Hematopoietic multipotent progenitor cell treated with erythropoietin and hydrocortisone succinate and interleukin-3 and kit ligand, for 4 days (in vitro differentiated cells): Measurements from ENCODE around the gene MKNK2.
A peak's percentile ranks its signal among the peaks of the same experiment; 100 is the strongest.

Experiments
- DNase-seq: peaks from one replicate; pipeline ENCODE4 v3.0.0-alpha.2; 2015

Gene MKNK2

DNA sequence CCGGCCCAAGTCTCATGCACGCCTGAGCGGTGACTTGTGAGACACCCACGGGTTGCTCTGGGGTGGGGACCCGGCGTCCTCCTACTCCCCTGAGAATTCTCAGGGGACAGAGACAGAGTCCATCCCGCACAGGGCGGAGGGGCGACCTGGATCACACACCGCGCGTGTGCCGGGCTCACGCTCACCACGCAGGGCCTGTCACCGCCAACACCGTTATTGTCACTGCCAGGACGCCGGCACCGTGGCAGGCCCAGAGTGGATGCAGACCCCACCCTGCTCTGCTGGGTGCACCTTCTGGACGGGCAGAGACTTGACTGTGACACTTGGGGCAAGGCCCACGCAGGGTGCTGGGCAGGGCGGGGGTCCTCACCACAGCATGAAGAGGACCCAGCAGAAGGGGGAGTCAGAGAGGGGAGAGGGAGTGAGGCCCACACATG lies 28.8 kb upstream of the MKNK2 start:
- no peak for DNase-seq

DNA sequence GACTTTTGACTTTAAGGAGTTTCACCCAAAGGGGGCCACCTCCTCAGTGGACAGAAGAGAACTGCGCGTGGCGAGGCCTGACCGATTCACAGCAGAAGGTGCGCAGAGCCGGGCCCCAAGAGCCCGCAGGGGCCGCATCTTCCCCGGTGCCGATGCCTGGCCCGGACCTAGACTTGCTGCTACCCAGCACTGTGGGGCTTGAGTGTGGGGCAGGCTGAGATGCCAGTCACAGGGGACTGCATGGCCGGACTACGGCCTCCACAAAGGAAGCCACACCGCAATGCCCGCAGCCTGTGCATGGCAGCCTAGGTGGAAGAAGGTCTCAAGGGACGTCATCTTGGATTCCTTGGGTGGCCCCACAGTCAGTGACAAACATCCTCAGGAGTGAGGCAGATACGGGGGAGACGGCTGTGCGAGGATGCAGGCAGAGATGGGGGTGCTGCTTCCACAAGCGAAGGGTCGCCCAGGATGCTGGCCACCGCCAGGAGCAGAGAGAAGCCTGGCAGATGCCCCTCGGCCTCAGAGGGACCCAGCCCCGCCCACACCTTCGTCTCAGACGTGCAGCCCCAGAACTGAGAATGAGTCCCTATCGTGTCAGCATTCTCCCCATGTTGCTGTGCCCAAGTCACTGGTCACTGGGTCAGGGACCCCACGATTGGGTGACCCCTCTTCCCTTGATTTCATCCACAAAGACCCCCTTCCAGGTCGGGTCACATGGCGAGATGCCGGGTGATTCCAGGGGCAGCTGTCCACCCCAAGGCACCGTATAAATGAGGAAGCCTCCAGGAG lies 28.2 kb upstream of the MKNK2 start:
- no peak for DNase-seq

DNA sequence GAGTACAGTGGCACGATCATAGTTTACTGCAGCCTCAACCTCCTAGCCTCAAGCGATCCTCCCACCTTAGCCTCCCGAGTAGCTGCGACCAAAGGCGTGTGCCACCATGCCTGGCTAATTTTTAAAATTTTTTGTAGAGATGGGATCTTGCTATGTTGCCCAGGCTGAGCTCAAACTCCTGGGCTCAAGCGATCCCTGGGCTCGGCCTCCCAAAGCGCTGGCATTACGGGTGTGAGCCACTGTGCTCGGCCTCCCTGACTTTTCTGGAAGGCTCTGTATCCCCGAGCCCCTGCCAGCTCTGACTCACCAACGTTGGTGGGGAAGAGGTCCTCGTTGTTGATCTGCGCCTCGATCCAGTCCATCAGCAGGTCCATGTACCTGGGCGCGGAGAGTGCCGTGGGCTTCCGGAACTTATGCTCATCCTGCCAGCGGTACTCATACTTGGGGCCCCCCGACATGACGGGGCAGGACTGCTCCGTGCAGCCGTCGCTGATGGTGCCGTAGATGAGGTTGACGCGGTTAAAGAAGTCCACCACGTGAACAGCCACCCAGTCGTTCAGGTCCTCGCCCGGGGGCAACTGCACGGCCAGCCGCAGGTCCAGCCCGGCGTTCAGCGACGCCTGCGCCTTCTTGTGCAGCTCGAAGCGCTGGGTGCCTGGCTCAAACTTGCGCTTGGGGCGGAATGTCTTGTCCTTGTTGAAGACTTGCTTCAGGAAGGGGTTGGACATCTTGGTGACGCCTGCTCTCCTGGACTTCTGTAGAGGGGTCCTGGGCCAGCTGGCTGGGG lies 27.0 kb upstream of the MKNK2 start:
- DNase-seq, result no peak

DNA sequence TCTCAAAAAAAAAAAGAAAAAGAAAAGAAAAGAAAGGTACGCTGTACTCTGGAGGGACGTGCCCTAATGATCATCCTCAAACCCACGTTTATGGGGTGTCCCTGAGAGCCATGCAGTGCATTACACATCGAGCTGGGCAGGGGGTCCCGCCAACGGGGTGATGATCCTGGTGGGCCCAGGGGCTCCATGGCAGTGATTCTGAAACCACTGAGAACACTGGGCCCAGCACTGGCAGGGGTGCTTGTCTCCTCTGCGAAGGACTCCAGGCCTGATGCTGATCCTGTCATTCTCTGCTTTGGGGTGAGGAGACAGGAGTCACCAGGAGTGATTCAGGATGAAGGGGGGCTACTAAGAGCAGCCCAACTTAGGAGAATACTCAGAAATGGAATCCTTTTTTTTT lies 26.4 kb upstream of the MKNK2 start:
- DNase-seq, result no peak

DNA sequence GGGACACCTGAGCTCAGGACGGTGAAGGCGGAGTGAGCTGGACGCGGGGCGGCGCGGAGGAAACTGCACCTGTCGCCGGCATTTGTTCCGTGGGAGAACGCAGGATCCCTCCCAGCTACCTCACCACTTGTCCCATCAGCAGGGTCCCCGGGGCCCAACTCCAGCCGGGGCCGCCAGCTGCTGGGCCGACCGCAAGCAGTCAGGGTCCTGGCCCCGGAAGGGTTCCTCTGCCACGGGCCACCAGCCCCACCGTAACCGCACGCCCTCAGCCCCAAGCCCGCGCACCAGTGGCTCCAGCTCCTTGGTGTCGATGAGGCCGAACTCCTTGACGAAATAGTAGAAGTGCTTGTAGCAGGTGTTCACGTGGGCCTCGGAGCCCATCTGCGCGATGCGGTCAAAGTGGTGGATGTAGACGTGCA lies 25.5 kb upstream of the MKNK2 start:
- DNase-seq, result no peak

DNA sequence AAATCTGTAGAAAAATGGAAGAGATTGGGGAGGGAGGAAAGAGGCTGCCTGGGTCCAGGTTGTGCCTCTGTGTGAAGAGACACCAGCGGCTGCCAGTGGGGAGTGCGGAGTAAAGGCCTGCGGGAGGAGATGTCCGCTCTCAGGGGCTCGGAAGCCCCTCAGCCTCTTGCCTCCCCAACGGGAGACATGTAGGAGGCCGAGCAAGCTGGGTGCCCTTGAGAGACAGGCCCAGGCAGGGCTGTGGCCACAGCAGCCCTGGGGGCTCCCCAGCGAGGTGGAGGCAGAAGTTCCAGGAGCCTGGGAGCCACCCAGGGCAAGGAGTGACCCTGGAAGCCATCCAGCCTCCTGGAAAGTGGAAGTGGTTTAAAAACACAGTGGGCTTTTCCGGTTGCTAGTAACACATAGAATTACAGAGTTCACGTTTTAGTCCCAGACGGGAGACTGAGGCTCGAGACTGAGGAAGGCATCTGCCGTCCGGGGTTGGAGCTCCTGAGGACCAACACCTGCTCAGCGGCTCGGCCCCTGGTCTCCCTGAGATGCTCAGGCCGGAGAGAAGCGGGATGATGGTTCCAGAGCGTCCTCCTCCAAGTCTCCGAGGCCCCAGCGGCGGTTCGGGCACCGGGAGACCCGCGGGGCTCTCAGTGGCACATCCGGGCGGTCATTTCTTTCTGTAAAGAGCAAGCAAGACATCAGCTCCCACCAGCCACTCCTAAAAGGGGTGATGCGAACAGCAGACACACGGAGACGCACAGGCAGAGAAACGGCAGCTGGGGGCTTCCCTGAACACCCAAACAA lies 21.9 kb upstream of the MKNK2 start:
- DNase-seq, result no peak

DNA sequence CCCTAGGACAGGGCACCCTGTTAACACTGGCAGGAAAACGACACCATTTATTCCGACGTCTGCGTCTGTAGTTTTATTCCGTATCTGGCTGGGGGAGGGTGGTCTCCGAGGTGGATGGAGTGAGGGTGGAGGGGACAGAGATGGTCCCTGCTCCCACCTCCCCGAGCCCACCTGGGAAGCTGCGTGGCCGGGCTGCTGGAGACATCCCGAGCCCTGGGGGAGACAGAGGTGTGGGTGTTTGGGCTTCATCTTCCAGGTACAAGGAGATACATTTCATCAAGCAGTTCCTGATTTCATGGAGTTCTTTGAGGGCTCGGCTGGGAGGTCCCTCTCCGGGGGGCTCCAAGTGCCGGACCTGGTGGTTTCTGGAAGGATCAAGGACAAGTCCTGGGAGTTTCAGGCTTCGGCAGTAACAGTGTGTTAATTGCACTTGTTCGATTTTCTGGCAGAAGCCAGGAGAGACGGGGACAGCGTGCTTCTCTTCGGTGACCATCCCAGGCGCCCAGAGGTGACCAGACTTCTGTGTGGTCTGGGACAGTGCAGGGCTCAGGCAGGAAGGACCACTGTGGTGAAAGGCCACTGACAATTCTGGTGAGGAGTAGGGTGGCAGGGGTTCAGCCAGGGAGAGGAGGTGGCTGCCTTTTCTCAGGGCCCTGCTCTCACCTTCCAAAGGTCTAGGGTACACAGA lies 20.1 kb upstream of the MKNK2 start:
- DNase-seq, result no peak

DNA sequence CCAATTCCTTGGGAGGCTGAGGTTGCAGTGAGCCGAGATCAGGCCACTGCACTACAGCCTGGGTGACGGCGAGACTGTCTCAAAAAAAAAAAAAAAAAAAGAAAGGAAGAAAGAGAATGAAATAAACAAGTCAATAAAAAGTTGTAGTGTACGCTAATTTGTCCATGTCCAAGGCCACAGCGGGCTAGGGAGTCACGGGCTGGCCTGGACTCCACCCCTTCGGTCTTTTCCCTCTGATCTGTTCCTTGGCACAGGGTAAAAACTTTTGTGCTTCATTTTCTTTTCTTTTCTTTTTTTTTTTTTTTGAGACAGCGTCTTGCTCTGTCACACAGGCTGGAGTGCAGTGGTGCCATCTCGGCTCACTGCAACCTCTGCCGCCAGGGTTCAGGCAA lies 19.4 kb upstream of the MKNK2 start:
- no peak for DNase-seq

DNA sequence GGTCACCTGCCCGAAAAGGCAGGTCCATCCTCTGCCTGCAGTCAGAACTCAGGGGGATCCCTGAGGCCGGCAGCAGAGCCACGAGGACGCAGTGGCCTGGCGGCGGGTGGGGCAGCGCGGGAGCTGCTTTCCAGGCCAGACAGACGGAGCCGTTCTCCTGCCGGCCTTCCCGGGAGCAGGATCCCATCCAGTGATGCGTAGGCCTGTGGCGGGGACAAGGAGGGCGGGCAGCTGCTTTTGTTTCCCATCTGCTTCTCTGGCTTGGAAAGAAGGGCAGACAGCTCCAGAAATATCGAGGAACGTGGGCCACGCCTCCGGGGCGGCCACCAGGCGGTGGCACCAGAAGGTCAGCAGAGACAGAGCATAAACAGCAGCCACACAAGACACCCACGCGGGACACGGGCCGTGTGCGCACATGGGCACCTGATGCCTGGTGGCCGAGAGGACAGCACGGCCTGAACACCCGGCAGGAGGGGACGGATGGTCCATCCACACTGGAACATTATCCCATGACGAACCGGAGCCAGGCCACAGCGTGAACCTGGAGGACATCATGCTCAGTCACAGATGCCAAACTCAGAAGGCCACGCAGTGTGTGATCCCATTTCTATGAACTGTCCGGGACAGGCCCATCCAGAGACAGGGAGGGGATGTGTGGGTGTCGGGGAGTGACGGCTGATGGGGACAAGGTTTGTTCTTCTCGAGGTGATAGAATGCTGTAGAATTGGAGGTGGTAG lies 13.9 kb upstream of the MKNK2 start:
- DNase-seq, result no peak

DNA sequence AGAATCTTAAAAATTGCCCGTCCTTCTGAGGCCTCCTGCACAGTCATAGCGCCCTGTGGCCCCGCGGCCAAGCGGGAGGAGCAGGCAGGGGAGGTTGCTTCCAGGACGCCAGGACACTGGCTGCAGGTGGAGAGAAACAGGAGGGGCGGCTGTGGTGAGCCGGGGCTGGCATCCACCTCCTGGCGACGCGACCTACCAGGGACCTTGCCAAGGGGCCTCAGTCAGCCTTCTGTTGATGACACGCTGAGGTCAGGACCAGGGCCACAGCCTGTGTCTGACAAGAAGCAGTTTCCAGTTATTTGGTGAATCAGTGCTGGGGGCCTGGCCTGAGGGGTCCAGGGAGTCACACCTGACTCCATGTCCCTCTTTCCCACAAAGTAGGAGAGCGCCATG lies 13.3 kb upstream of the MKNK2 start:
- DNase-seq, result no peak

DNA sequence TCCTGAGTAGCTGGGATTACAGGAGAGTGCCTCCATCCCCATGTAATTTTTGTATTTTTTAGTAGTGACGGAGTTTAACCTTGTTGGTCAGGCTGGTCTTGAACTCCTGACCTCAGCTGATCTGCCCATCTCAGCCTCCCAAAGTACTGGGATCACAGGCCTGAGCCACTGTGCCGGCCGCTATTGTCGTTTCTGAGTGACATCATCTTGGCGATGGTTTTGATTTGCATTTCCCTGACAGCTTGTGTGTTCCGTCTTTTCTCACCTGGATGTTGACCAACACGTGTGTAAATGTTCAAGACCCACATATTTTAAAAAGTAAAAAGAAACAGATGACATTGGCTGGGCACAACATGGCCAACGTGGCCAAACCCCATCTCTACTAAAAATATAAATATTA lies 12.8 kb upstream of the MKNK2 start:
- no peak for DNase-seq

DNA sequence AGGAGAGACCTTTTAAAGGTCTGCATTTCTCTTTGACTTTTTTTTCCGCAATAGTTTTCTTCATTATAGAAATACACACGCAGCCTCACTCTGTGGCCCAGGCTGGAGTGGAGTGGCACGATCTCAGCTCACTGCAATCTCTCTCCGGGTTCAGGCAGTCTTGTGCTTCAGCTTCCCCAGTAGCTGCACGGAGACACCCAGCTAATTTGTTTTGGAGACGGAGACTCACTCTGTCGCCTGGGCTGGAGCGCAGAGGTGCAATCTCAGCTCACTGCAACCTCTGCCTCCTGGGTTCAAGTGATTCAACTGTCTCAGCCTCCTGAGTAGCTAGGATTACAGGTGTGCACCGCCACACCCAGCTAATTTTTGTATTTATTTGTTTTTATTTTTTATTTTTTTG lies 11.7 kb upstream of the MKNK2 start:
- no peak for DNase-seq

DNA sequence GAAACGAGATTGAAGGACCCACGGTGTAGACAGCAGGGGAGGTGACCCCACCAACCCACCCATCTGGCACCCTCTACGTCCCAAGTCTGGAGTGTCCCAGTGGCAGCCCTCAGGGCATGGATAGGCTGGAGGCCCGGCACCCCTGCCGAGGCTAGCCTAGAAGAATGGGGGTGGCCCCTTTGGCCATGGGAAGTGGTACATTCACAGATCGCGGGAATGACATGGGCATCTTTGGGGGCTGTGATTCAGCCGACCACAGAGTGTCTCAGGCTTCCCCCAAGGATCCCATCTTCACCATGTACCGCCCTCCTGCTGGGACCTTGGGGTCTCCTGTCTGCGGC lies 11.3 kb upstream of the MKNK2 start:
- DNase-seq, result no peak

DNA sequence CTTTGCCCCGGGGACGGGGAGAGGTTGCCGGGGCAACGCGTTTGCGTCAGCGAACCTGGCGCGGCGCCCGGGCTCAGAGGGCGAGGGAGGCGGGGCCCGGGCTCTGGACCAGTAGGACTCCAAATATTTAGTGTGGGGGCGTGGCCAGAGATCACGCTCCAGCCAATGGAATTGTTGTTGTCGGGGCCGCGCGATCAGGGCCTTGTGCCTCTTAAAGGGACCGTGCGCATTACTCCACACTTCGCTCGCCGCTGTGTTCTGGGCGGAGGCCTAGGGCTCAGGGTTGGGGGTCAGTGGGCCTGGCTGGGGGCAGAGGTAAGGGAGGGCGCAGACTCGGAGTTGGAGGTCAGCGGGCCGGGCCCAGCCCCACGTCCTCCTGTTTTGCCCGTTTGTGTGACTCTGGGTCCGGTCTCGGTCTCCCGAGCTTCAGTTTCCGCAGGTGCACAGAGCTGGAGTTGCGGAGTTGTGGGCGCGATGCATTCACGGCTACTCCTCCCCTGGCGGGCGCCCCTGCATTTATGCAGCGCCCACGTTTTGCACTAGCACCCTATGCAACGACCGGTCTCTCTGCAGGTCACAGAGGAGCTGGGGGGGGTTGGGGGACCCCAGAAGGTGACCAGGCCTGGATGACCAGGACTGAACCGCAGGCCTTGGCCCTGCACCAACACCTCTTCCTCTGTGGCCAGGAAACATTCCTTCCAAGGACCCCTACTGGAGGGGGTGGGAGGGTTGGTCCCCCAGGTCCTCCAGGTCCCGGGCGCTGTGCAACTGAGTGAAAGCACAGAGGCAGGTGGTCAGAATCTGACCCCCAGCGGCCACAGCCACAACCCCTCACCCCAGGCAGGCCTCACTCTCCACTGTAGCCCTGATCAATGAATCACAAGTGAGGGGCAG lies 10.7 kb upstream of the MKNK2 start:
- peak; percentile 100 for DNase-seq

DNA sequence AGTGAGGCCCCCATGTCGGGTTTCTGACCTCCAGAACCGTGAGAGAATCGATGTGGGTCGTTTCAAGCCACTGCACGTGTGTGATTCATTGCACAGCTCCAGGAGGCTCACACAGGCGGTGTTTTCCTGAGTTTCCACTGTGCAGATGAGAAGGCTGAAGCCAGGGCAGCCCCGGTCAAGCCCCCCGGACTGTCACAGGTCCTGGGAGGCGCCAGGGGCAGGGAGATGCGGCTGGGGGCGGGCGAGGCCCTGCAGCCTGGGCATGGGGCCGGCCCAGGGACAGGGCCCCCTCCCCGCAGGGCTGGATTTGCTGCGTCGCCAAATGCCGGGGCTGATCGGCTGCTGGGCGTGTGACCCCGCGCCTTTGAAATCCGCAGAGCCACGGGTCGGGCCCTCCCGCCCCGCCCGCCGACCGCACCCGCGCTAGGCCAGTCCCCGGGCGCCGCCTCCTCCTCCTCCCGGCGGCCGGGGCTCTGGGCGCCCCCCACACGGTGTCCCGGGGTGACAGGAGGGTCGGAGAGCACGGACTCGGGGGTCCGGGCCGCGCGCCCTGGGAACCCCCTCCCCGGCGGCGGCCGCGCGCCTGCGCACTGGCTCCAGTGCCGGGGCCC lies 9.9 kb upstream of the MKNK2 start:
- DNase-seq, result peak; percentile 87

DNA sequence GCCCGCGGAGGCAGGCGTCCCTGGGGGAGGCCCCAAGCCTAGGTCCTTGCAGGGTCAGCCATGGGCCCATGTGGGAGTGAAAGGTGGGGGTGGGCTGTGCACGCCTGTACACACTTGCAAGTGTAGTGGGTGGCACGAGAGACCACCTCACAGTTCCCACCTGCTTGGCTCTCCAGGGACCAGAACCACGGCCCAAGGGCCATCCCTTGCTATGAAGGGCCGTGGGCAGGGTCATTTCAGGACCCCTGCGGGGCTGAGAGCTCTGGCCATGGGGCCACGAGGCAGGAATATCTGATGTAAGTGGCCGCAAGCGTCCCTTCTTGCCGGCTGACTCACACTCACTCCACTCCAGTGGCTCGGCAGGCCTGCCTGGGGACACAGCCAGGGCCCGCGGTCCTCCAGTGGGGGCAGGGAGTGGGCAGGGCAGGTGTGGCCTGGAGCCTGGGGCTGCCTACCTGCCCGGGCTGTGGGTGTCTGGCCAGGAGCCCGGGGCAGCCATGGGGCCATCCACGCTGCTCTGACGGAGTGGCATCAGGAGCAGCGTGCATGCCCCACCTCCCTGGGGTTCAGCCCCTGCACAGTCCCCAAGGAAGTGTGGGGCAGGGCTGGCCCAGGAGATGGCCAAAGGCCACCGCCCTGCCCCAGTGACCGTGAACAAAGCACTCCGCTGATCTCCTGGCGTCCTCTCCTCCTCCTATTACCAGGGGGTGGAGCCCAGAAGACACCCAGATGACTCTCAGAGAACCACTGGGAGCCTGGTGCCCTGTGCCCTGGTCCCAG lies 8.6 kb upstream of the MKNK2 start:
- DNase-seq, result peak; percentile 63

DNA sequence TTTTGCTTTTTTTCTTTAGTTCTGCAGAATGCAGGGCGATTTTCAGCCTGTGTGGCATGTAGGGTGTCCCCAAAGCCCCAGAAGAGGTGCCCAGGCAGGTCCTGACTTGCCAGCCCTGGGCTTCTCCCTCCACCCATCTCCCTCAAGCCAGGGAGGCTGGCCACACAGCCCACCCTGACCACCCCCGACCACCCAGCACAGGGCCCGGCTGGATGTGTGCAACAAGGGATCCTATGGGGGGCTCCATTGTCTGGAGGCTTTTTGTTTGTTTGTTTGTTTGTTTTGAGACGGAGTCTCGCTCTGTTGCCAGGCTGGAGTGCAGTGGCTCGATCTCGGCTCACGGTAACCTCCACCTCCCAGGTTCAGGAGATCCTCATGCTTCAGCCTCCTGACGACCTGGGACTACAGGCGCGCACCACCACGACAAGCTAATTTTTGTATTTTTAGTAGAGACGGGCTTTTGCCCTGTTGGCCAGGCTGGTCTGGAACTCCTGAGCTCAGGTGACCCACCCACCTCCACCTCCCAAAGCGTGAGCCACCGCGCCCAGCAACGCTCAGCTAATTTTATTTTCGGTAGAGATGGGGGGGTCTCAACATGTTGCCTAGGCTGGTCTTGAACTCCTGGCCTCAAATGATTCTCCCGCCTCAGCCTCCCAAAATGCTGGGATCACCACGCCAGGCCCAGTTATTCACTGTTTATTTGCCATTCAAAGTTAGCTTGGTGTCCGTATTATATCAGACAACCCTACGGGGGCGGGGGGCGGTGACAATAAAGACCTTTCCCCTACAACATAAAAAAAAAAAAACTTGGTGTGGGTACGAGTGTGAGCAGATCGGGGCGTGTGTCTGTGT lies 7.8 kb upstream of the MKNK2 start:
- no peak for DNase-seq

DNA sequence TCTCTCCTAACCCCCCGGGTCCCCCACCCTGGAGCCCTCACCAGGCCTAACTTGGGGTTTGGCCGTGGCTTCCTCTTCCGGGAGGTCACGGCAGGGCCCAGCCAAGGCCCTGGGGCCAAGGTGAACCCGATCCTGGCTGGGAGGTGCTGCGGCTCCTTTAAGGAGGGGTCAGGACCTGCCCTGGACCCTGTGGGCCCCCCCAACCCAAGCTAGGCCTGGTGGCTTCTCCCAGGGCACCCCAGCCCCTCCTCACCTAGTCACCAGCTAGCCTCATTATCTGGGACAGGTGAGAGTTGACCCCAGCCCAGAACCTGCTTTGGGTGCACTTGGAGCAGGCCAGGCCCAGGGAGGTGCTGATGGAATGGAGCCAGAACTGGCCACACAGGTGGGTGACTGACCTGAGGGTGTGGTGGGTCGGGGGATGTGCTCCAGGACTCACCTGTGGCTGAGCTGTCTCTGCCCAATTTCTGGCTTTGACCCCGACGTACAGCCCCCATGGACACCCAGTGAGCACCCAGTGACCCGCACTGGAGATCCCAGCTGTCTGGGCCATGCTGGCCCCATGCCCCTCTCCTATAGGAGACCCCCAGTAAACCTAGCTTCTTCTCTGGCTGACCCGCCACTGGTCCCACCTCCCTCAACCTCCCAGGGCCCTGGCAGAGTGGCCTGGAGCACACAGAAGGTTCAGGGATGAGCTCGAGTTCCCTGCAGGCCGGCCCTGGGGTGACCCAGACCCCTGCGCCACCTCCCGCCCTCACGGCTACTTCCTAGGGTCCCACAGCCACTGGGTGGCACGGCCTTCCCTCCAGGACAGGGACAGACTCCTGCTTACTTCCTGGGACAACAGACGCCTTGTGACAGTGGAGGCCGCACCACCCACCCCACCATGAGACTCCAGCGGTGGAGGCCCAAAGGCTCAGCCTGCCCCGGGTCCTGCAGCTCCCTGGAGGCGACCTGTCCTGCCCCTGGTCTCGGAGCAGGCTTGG lies 6.7 kb upstream of the MKNK2 start:
- DNase-seq, result no peak
